Measurements from ENCODE around the gene CACNA1I. TPM values are rescaled to one million over a fixed set of nuclear protein-coding genes. Genes with fewer than 3 reads are reported as not detected.

Gene CACNA1I
- total and polyA plus RNA-seq, 7 experiments from 2014 or later: 0.40 to 51.2 (median 22.0) TPM

GRCh38 chr22:39643311-39644083, 72.9 kb downstream of the CACNA1I start:
- H3K36me3 Mint-ChIP-seq: peaks cover 0 to 6% (median 3%) of the 10 kb centered on the region in 5 donors

GRCh38 chr22:39645532-39645931, 75.0 kb downstream of the CACNA1I start:
- ChIA-PET POLR2A (no interaction called here), CTCF (no interaction called here)
- H3K9me3 Mint-ChIP-seq: no peaks in the 10 kb centered on the region
- peaks cover 0 to 12% (median 0%) of the 10 kb centered on the region in 7 donors for H3K4me1 Mint-ChIP-seq
- H3K27me3 Mint-ChIP-seq: peaks cover 0 to 6% (median 0%) of the 10 kb centered on the region in 5 donors
- H3K9me3 ChIP-seq (ENCODE audit: control insufficient read depth in 2 of 3, low read length in 3 of 3): no peaks in the 10 kb centered on the region
- ATAC-seq (no peak), DNase-seq (no peak)
- no peaks in the 10 kb centered on the region for H3K4me1 ChIP-seq (ENCODE audit: control insufficient read depth in 2 of 2, insufficient read depth in 2 of 2, low read length in 2 of 2)
- H3K36me3 ChIP-seq (ENCODE audit: control insufficient read depth in 2 of 3, insufficient read depth in 3 of 3, low read length in 3 of 3): no peaks in the 10 kb centered on the region
- no peaks in the 10 kb centered on the region for H3K27me3 ChIP-seq (ENCODE audit: control insufficient read depth in 2 of 2, insufficient read depth in 2 of 2, low read length in 2 of 2)
- no peak overlapping the region for H3K4me3 ChIP-seq (ENCODE audit: low read length)
- no peaks in the 10 kb centered on the region for H3K36me3 Mint-ChIP-seq
- no peak overlapping the region for H3K27ac Mint-ChIP-seq
- no peak overlapping the region for H3K27ac ChIP-seq (ENCODE audit: low read depth, low read length)
- intact Hi-C loops (cut with micrococcal nuclease): no loop called here
- H3K4me3 Mint-ChIP-seq: no peak overlapping the region

More at GRCh38 chr22:39643311-39644083, 72.9 kb downstream of the CACNA1I start:
- Histone ChIP-seq H3K9me3 (ENCODE audit: control insufficient read depth in 2 of 3, low read length in 3 of 3) (no peaks in the 10 kb centered on the region), H3K4me1 (ENCODE audit: control insufficient read depth in 2 of 2, insufficient read depth in 2 of 2, low read length in 2 of 2) (no peaks in the 10 kb centered on the region), H3K27ac (ENCODE audit: low read depth, low read length) (no peak overlapping the region), H3K27me3 (ENCODE audit: control insufficient read depth in 2 of 2, insufficient read depth in 2 of 2, low read length in 2 of 2) (no peaks in the 10 kb centered on the region), H3K36me3 (ENCODE audit: control insufficient read depth in 2 of 3, insufficient read depth in 3 of 3, low read length in 3 of 3) (no peaks in the 10 kb centered on the region), H3K4me3 (ENCODE audit: low read length) (no peak overlapping the region)
- ATAC-seq (no peak), DNase-seq (no peak)
- intact Hi-C loops (cut with micrococcal nuclease): no loop called here
- Mint-ChIP-seq H3K27me3 (peaks cover 0 to 10% (median 0%) of the 10 kb centered on the region in 5 donors), H3K9me3 (peaks cover 0 to 10% (median 5%) of the 10 kb centered on the region in 11 donors), H3K4me1 (peaks cover 0 to 12% (median 0%) of the 10 kb centered on the region in 7 donors), H3K27ac (no peak overlapping the region), H3K4me3 (no peak overlapping the region)
- POLR2A ChIA-PET: no interaction called here
- CTCF ChIA-PET: no interaction called here

DNA sequence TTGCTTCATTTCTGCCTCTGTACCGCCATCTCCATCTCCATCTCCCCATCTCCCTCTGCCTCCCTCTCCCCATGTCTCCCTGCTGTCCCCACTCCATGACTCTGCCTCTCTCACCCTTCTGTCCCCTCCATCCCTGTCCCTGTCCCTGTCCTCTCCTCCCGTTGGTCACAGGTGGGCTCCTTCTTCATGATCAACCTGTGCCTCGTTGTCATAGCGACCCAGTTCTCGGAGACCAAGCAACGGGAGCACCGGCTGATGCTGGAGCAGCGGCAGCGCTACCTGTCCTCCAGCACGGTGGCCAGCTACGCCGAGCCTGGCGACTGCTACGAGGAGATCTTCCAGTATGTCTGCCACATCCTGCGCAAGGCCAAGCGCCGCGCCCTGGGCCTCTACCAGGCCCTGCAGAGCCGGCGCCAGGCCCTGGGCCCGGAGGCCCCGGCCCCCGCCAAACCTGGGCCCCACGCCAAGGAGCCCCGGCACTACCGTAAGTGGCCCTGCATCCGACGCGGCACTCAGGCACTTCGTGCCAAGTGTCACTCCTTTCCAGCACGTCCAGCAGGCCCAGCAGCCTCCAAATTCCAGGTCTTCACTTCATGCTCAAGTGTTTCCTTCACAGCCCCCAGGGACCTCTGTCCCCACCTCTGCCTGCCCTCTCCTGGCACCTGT, 76.0 kb downstream of the CACNA1I start:
- Histone ChIP-seq H3K36me3 (ENCODE audit: control insufficient read depth in 2 of 3, insufficient read depth in 3 of 3, low read length in 3 of 3) (no peaks in the 10 kb centered on the region), H3K4me3 (ENCODE audit: low read length) (no peak overlapping the region), H3K4me1 (ENCODE audit: control insufficient read depth in 2 of 2, insufficient read depth in 2 of 2, low read length in 2 of 2) (no peaks in the 10 kb centered on the region), H3K27me3 (ENCODE audit: control insufficient read depth in 2 of 2, insufficient read depth in 2 of 2, low read length in 2 of 2) (no peaks in the 10 kb centered on the region), H3K9me3 (ENCODE audit: control insufficient read depth in 2 of 3, low read length in 3 of 3) (no peaks in the 10 kb centered on the region), H3K27ac (ENCODE audit: low read depth, low read length) (no peak overlapping the region)
- POLR2A ChIA-PET: no interaction called here
- no peak overlapping the region for H3K4me3 Mint-ChIP-seq
- H3K27ac Mint-ChIP-seq: peak overlapping the region in 1 of 9 donors; percentile 36
- H3K9me3 Mint-ChIP-seq: no peaks in the 10 kb centered on the region
- no peak for ATAC-seq
- no peaks in the 10 kb centered on the region for H3K36me3 Mint-ChIP-seq
- intact Hi-C loops (cut with micrococcal nuclease): no loop called here
- H3K27me3 Mint-ChIP-seq: peaks cover 0 to 4% (median 0%) of the 10 kb centered on the region in 5 donors
- CTCF ChIA-PET: no interaction called here
- no peak for DNase-seq
- peaks cover 0 to 7% (median 0%) of the 10 kb centered on the region in 7 donors for H3K4me1 Mint-ChIP-seq

- no peak overlapping the region for H3K27ac Mint-ChIP-seq
- DNase-seq (no peak), ATAC-seq (no peak)
- H3K9me3 ChIP-seq (ENCODE audit: control insufficient read depth in 2 of 3, low read length in 3 of 3): no peaks in the 10 kb centered on the region
- intact Hi-C loops (cut with micrococcal nuclease): no loop called here
- H3K27me3 ChIP-seq (ENCODE audit: control insufficient read depth in 2 of 2, insufficient read depth in 2 of 2, low read length in 2 of 2): no peaks in the 10 kb centered on the region
- H3K4me3 Mint-ChIP-seq: no peak overlapping the region
- H3K9me3 Mint-ChIP-seq: no peaks in the 10 kb centered on the region
- peaks cover 0 to 7% (median 0%) of the 10 kb centered on the region in 7 donors for H3K4me1 Mint-ChIP-seq
- POLR2A ChIA-PET: no interaction called here
- H3K36me3 Mint-ChIP-seq: no peaks in the 10 kb centered on the region
- no peaks in the 10 kb centered on the region for H3K4me1 ChIP-seq (ENCODE audit: control insufficient read depth in 2 of 2, insufficient read depth in 2 of 2, low read length in 2 of 2)
- H3K27ac ChIP-seq (ENCODE audit: low read depth, low read length): no peak overlapping the region
- H3K4me3 ChIP-seq (ENCODE audit: low read length): no peak overlapping the region
- CTCF ChIA-PET: no interaction called here
- H3K36me3 ChIP-seq (ENCODE audit: control insufficient read depth in 2 of 3, insufficient read depth in 3 of 3, low read length in 3 of 3): no peaks in the 10 kb centered on the region
- H3K27me3 Mint-ChIP-seq: no peaks in the 10 kb centered on the region
Measured at GRCh38 chr22:39647836-39648629, 77.5 kb downstream of the CACNA1I start.

DNA sequence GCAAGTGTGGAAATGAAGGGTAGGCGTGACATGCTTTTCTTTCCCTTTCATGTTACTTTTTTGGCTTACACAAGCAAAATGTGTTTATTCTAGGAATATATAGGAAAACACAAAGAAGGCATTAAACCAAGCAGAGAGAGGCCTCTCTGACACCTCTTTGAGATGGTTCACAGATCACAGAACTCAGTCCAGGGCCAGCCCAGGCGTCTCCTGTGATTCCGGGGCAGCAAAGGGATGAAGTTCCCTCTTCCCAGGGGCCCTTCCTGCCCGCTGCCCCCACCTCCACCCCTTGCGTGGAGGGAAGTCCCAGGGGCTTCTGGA, 78.0 kb downstream of the CACNA1I start:
- H3K9me3 Mint-ChIP-seq: no peaks in the 10 kb centered on the region
- ATAC-seq (no peak), DNase-seq (no peak)
- intact Hi-C loops (cut with micrococcal nuclease): no loop called here
- Histone ChIP-seq H3K4me3 (ENCODE audit: low read length) (no peak overlapping the region), H3K36me3 (ENCODE audit: control insufficient read depth in 2 of 3, insufficient read depth in 3 of 3, low read length in 3 of 3) (no peaks in the 10 kb centered on the region), H3K4me1 (ENCODE audit: control insufficient read depth in 2 of 2, insufficient read depth in 2 of 2, low read length in 2 of 2) (no peaks in the 10 kb centered on the region), H3K27me3 (ENCODE audit: control insufficient read depth in 2 of 2, insufficient read depth in 2 of 2, low read length in 2 of 2) (no peaks in the 10 kb centered on the region), H3K27ac (ENCODE audit: low read depth, low read length) (no peak overlapping the region), H3K9me3 (ENCODE audit: control insufficient read depth in 2 of 3, low read length in 3 of 3) (no peaks in the 10 kb centered on the region)
- H3K27ac Mint-ChIP-seq: no peak overlapping the region
- ChIA-PET POLR2A (no interaction called here), CTCF (no interaction called here)
- no peaks in the 10 kb centered on the region for H3K27me3 Mint-ChIP-seq
- H3K4me3 Mint-ChIP-seq: no peak overlapping the region
- H3K4me1 Mint-ChIP-seq: peaks cover 0 to 7% (median 0%) of the 10 kb centered on the region in 7 donors
- H3K36me3 Mint-ChIP-seq: no peaks in the 10 kb centered on the region

DNA sequence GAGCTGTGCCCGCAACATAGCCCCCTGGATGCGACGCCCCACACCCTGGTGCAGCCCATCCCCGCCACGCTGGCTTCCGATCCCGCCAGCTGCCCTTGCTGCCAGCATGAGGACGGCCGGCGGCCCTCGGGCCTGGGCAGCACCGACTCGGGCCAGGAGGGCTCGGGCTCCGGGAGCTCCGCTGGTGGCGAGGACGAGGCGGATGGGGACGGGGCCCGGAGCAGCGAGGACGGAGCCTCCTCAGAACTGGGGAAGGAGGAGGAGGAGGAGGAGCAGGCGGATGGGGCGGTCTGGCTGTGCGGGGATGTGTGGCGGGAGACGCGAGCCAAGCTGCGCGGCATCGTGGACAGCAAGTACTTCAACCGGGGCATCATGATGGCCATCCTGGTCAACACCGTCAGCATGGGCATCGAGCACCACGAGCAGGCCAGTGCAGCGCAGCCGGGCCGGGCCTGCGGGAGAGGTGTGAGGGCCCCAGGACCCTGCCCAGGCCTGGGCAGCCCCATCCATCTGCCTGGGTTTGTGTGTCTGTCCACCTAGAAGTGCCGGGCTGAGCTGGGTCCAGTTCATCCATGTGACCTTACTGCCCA, 79.0 kb downstream of the CACNA1I start:
- peaks cover 0 to 7% (median 3%) of the 10 kb centered on the region in 7 donors for H3K4me1 Mint-ChIP-seq
- H3K27me3 ChIP-seq (ENCODE audit: control insufficient read depth in 2 of 2, insufficient read depth in 2 of 2, low read length in 2 of 2): no peaks in the 10 kb centered on the region
- no peaks in the 10 kb centered on the region for H3K9me3 ChIP-seq (ENCODE audit: control insufficient read depth in 2 of 3, low read length in 3 of 3)
- no peaks in the 10 kb centered on the region for H3K36me3 ChIP-seq (ENCODE audit: control insufficient read depth in 2 of 3, insufficient read depth in 3 of 3, low read length in 3 of 3)
- ChIA-PET CTCF (no interaction called here), POLR2A (interaction anchor here (1.0 kb wide), 1 partner anchor 65 kb away, joined by 3 read pairs; no protein-coding TSS in a partner anchor)
- H3K9me3 Mint-ChIP-seq: no peaks in the 10 kb centered on the region
- no peak overlapping the region for H3K4me3 ChIP-seq (ENCODE audit: low read length)
- intact Hi-C loops (cut with micrococcal nuclease): no loop called here
- no peak overlapping the region for H3K27ac Mint-ChIP-seq
- H3K36me3 Mint-ChIP-seq: no peaks in the 10 kb centered on the region
- H3K4me1 ChIP-seq (ENCODE audit: control insufficient read depth in 2 of 2, insufficient read depth in 2 of 2, low read length in 2 of 2): no peaks in the 10 kb centered on the region
- no peak overlapping the region for H3K27ac ChIP-seq (ENCODE audit: low read depth, low read length)
- H3K4me3 Mint-ChIP-seq: no peak overlapping the region
- no peaks in the 10 kb centered on the region for H3K27me3 Mint-ChIP-seq
- ATAC-seq: no peak
- no peak for DNase-seq

Data from naive thymus-derived CD4-positive, alpha-beta T cell (primary cell).